ENCODE results near the gene CDSN. TPM values are rescaled to one million over a fixed set of nuclear protein-coding genes. Genes with fewer than 3 reads are reported as not detected.

Gene CDSN
- polyA plus RNA-seq, 1 experiment, result not detected

DNA sequence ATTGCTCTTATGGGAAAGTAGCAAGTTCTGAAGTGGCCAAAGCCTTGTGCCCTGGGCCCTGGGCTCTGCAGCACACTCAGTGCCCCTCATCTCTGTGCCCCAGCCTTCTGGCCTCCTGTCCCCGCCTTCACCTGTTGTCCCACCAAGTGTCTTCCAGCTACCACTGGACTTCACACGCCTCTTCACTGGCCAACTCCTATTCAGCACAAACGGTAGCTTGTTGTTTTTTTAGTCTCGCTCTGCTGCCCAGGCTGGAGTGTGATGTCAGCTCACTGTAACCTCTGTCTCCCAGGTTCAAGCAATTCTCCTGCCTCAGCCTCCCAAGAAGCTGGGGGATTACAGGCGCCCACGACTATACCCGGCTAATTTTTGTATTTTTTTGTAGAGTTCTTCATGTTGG lies 32.5 kb upstream of the CDSN start:
- no peak for DNase-seq (ENCODE audit: low read depth, low spot score)
- ChIA-PET CTCF (interaction anchor here (0.8 to 1.1 kb wide), 3 partner anchors 14 to 41 kb away, joined by 3 to 4 read pairs (median 3); no protein-coding TSS in a partner anchor), POLR2A (no interaction called here)
- TF ChIP-seq, protein P1, sequence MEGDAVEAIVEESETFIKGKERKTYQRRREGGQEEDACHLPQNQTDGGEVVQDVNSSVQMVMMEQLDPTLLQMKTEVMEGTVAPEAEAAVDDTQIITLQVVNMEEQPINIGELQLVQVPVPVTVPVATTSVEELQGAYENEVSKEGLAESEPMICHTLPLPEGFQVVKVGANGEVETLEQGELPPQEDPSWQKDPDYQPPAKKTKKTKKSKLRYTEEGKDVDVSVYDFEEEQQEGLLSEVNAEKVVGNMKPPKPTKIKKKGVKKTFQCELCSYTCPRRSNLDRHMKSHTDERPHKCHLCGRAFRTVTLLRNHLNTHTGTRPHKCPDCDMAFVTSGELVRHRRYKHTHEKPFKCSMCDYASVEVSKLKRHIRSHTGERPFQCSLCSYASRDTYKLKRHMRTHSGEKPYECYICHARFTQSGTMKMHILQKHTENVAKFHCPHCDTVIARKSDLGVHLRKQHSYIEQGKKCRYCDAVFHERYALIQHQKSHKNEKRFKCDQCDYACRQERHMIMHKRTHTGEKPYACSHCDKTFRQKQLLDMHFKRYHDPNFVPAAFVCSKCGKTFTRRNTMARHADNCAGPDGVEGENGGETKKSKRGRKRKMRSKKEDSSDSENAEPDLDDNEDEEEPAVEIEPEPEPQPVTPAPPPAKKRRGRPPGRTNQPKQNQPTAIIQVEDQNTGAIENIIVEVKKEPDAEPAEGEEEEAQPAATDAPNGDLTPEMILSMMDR (IDR thresholded peaks at IDR 0.05; ENCODE audit: low read depth, low read length), result no peak
- Histone ChIP-seq H3K27me3 (ENCODE audit: control insufficient read depth, insufficient read depth, low read length) (no peaks in the 10 kb centered on the region), H3K27ac (ENCODE audit: low read depth, low read length) (no peak overlapping the region), H3K9me3 (ENCODE audit: control insufficient read depth, insufficient read depth, low read length) (no peaks in the 10 kb centered on the region), H3K4me3 (ENCODE audit: low read depth, low read length) (no peak overlapping the region)

DNA sequence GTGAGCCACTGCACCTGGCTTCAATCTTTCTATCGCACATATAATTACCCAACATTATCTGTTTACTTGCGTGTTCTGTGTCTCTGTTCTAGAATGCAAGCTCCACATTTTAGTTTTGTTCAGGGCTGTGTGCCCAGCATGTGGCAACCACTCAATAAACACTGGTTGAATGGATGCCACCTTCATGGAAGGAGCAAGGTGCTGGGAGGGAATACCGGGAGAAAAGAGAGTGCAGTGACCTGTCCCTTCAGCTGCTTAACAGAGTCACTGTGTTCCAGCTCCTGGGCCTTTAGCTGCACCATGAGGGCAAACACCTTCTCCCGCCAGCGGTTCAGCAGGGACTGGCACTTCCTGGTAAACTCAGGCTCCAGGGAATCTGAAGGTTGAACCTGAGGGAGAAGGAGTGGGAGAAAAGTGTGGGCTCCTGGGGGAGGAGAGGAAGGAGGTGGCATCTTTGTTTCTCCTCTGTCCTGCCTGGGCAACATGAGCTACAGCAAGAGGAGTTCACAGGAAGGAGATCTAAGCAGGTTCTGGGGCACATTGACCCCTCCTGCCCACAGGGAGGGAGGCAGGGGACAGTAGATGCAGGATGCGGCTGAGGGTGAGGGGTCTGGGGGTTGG lies 29.7 kb upstream of the CDSN start:
- CTCF ChIA-PET, result no interaction called here
- TF ChIP-seq, protein P1 (IDR thresholded peaks at IDR 0.05; ENCODE audit: low read depth, low read length), result no peak
- H3K27me3 ChIP-seq (ENCODE audit: control insufficient read depth, insufficient read depth, low read length), result no peaks in the 10 kb centered on the region
- DNase-seq (ENCODE audit: low read depth, low spot score), result no peak
- POLR2A ChIA-PET, result no interaction called here
- no peak overlapping the region for H3K27ac ChIP-seq (ENCODE audit: low read depth, low read length)
- no peak overlapping the region for H3K4me3 ChIP-seq (ENCODE audit: low read depth, low read length)
- no peaks in the 10 kb centered on the region for H3K9me3 ChIP-seq (ENCODE audit: control insufficient read depth, insufficient read depth, low read length)

GRCh38 chr6:31145386-31145785 lies 25.1 kb upstream of the CDSN start:
- Histone ChIP-seq H3K4me3 (ENCODE audit: low read depth, low read length) (no peak overlapping the region), H3K27ac (ENCODE audit: low read depth, low read length) (no peak overlapping the region), H3K27me3 (ENCODE audit: control insufficient read depth, insufficient read depth, low read length) (no peaks in the 10 kb centered on the region), H3K9me3 (ENCODE audit: control insufficient read depth, insufficient read depth, low read length) (no peaks in the 10 kb centered on the region; the same call in 1 of the 2 replicates)
- POLR2A ChIA-PET, result no interaction called here
- TF ChIP-seq, protein P1 (IDR thresholded peaks at IDR 0.05; ENCODE audit: low read depth, low read length), result no peak
- CTCF ChIA-PET, result interaction anchor here (0.6 to 2.0 kb wide), 3 partner anchors 47 to 1544 kb away, joined by 3 to 8 read pairs (median 4); no protein-coding TSS in a partner anchor
- no peak for DNase-seq (ENCODE audit: low read depth, low spot score)

DNA sequence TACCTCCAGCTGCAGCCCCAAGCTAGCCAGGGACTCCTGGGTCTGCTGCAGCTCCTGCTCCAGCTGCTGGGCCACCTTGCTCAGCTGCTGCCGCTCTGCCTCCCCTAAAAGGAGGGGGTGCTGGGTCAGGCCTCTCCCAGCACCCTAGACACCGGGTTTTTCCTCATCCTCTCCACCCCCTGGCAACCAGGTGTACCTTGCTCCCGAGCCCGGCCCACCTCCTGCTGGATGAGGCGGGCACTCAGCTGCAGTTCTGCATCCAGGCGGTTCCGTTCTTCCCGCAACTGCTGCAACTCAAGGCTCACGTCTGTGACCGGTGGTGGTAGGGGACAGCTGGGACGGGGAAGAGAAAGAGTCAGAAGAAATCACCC lies 24.7 kb upstream of the CDSN start:
- Histone ChIP-seq H3K27me3 (ENCODE audit: control insufficient read depth, insufficient read depth, low read length) (no peaks in the 10 kb centered on the region), H3K9me3 (ENCODE audit: control insufficient read depth, insufficient read depth, low read length) (no peaks in the 10 kb centered on the region; the same call in 1 of the 2 replicates), H3K4me3 (ENCODE audit: low read depth, low read length) (no peak overlapping the region), H3K27ac (ENCODE audit: low read depth, low read length) (no peak overlapping the region)
- ChIA-PET POLR2A (no interaction called here), CTCF (interaction anchor here (0.6 to 2.0 kb wide), 2 partner anchors 47 to 1545 kb away, joined by 3 to 8 read pairs; no protein-coding TSS in a partner anchor)
- DNase-seq (ENCODE audit: low read depth, low spot score), result no peak
- TF ChIP-seq, protein P1 (IDR thresholded peaks at IDR 0.05; ENCODE audit: low read depth, low read length), result no peak

GRCh38 chr6:31144296-31144969 lies 24.2 kb upstream of the CDSN start:
- H3K27ac ChIP-seq (ENCODE audit: low read depth, low read length), result no peak overlapping the region
- H3K9me3 ChIP-seq (ENCODE audit: control insufficient read depth, insufficient read depth, low read length), result no peaks in the 10 kb centered on the region; the same call in 1 of the 2 replicates
- ChIA-PET POLR2A (no interaction called here), CTCF (interaction anchor here (1.2 kb wide), 1 partner anchor 52 kb away, joined by 3 read pairs; no protein-coding TSS in a partner anchor)
- H3K4me3 ChIP-seq (ENCODE audit: low read depth, low read length), result no peak overlapping the region
- H3K27me3 ChIP-seq (ENCODE audit: control insufficient read depth, insufficient read depth, low read length), result no peaks in the 10 kb centered on the region
- TF ChIP-seq, protein P1 (IDR thresholded peaks at IDR 0.05; ENCODE audit: low read depth, low read length), result no peak
- DNase-seq (ENCODE audit: low read depth, low spot score), result no peak

All from AG04450 (cell line).